Mucosa of stomach (tissue), 1 donor: ENCODE data around the gene KDM8.
"Not testable (repeated sequence)": the region's sequence is repeated elsewhere in the genome, so short reads cannot be mapped to it uniquely, and the experiment has no call there.

Source experiments
- H3K27me3 ChIP-seq: one replicate; pipeline ENCODE4 v1.7.0; 2013; ENCODE audit warnings: mild to moderate bottlenecking, low read length; ENCODE audit not compliant: control insufficient read depth, insufficient read depth
- H3K36me3 ChIP-seq: one replicate; pipeline ENCODE4 v1.7.0; 2013; ENCODE audit warnings: low read length; ENCODE audit not compliant: control insufficient read depth, insufficient read depth
- H3K4me1 ChIP-seq: one replicate; pipeline ENCODE4 v1.7.0; 2013; ENCODE audit warnings: mild to moderate bottlenecking, low read length; ENCODE audit not compliant: control insufficient read depth, insufficient read depth
- H3K4me3 ChIP-seq: one replicate; pipeline ENCODE4 v1.7.0; 2013; ENCODE audit warnings: low read length
- H3K9ac ChIP-seq: one replicate; pipeline ENCODE4 v1.7.0; 2013; ENCODE audit warnings: mild to moderate bottlenecking, low read length, moderate library complexity
- H3K9me3 ChIP-seq: one replicate; pipeline ENCODE4 v1.7.0; 2013; ENCODE audit warnings: mild to moderate bottlenecking, low read length, moderate library complexity; ENCODE audit not compliant: control insufficient read depth
- donor health status: Pancreatic carcinoma.

Gene KDM8

DNA sequence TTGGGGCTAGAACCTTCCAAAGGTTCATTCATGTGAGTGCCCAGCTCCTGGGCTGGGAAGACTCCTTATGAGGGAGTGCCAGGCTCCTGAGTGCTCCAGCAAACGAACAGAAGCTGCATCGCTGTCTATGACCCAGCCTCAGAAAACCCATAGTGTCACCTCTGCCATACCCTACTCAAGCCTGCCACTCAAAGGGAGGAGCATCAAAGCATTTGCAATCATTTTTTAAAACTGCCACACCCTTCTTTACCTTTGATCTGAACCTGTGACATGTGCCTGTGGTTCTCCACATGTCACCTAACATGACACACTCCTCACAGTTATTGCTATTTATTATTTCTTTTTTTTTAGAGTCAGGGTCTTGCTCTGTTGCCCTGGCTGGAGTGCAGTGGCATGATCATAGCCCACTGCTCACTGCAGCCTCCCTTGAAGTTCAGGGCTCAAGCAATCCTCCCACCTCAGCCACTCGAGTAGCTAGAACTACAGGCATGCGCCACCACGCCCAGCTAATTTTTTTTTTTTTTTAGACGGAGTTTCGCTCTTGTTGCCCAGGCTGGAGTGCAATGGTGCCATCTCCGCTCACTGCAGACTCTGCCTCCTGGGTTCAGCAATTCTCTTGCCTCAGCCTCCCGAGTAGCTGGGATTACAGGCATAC is 7.3 kb upstream of the KDM8 start:
- Histone ChIP-seq H3K4me1 (no peaks in the 10 kb centered on the region), H3K9me3 (no peaks in the 10 kb centered on the region), H3K4me3 (no peak overlapping the region), H3K9ac (no peak overlapping the region), H3K36me3 (no peaks in the 10 kb centered on the region), H3K27me3 (peaks cover 6% of the 10 kb centered on the region)

GRCh38 chr16:27197004-27197403 is 6.3 kb upstream of the KDM8 start:
- Histone ChIP-seq H3K9ac (no peak overlapping the region), H3K27me3 (peaks cover 6% of the 10 kb centered on the region), H3K36me3 (no peaks in the 10 kb centered on the region), H3K4me1 (no peaks in the 10 kb centered on the region), H3K9me3 (no peaks in the 10 kb centered on the region), H3K4me3 (no peak overlapping the region)

DNA sequence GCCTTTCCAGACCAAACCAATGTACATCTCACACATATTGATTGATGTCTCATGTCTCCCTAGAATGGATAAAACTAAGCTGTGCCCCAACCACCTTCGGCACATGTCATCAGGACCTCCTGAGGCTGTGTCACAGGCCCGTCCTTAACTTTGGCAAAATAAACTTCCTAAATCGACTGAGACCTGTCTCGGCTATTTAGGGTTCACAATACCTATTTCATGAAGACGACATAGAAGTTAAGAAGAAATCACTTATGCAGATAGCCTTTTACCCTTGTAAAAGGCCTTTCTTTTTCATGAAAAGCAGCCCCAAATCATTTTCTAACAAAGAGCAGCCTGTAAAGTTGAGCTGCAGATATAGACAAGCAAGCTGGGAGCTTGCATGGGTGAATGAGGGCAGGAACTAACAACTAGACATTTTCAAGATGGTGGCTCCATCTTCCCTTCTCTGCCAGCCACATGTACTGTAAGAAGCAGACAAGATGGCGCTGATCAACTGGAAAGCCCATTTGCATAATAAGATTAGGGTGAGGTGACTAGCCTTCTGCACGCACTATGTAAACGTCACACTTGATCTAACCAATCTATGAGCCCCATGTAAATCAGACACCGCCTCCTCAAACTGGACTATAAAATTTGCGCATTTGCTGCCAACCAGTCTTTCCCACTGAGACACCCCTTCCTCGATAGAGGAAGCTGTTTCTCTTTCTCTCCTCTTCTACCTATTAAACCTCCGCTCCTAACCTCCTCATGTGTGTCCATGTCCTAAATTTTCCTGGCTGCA is 4.7 kb upstream of the KDM8 start:
- no peak overlapping the region for H3K9ac ChIP-seq
- H3K27me3 ChIP-seq: peaks cover 6% of the 10 kb centered on the region
- H3K4me1 ChIP-seq: peaks cover 4% of the 10 kb centered on the region
- no peak overlapping the region for H3K4me3 ChIP-seq
- H3K9me3 ChIP-seq: no peaks in the 10 kb centered on the region
- no peaks in the 10 kb centered on the region for H3K36me3 ChIP-seq

- no peaks in the 10 kb centered on the region for H3K9me3 ChIP-seq
- H3K9ac ChIP-seq: no peak overlapping the region
- H3K4me1 ChIP-seq: peaks cover 4% of the 10 kb centered on the region
- no peak overlapping the region for H3K4me3 ChIP-seq
- no peaks in the 10 kb centered on the region for H3K36me3 ChIP-seq
- H3K27me3 ChIP-seq: peaks cover 6% of the 10 kb centered on the region
These were observed 4.1 kb upstream of the KDM8 start for GRCh38 chr16:27199235-27199586.

DNA sequence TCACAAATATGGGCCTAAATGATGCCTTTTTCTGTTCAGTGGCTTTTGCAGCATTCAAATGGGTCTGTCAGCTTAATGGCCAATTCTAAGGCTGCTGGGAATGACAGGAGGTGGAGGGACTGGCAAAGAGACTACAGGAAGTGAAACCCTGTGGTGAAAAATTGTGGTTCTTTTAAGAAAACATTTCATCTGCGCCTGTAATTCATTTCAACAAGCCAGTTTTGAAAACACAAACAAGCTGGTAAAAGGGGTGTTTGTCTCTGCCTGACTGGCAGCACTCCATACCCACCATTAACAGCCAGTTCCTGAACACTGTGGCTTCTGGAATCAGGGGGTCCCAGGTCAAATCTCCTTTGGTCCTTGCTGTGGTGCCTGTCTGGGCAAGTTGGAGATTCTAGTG is 3.6 kb upstream of the KDM8 start:
- no peak overlapping the region for H3K9ac ChIP-seq
- no peaks in the 10 kb centered on the region for H3K9me3 ChIP-seq
- no peak overlapping the region for H3K4me3 ChIP-seq
- peaks cover 6% of the 10 kb centered on the region for H3K27me3 ChIP-seq
- H3K4me1 ChIP-seq: peaks cover 4% of the 10 kb centered on the region
- no peaks in the 10 kb centered on the region for H3K36me3 ChIP-seq

DNA sequence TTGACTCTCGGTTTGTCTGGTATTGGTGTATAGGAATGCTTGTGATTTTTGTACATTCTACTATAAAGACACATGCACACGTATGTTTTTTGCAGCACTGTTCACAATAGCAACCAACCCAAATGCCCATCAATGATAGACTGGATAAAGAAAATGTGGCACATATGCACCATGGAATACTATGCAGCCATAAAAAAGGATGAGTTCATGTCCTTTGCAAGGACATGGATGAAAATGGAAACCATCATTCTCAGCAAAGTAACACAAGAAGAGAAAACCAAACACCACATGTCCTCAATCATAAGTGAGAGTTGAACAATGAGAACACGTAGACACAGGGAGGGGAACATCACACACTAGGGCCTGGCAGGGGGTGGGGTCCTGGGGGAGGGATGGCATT is 2.4 kb upstream of the KDM8 start:
- not testable (repeated sequence) for H3K36me3 ChIP-seq, H3K4me1 ChIP-seq, H3K9ac ChIP-seq, H3K27me3 ChIP-seq, H3K4me3 ChIP-seq, H3K9me3 ChIP-seq

- Histone ChIP-seq H3K27me3 (peaks cover under 1% of the 10 kb centered on the region), H3K36me3 (no peaks in the 10 kb centered on the region), H3K9me3 (no peaks in the 10 kb centered on the region), H3K4me1 (peaks cover 7% of the 10 kb centered on the region), H3K4me3 (peak overlapping the region; percentile 78), H3K9ac (peak overlapping the region; percentile 83)
These were observed 311 bp upstream of the KDM8 start for GRCh38 chr16:27202923-27203506.

GRCh38 chr16:27204312-27204915 is 1.1 kb downstream of the KDM8 start:
- no peaks in the 10 kb centered on the region for H3K27me3 ChIP-seq
- peak overlapping the region; percentile 78 for H3K4me3 ChIP-seq
- H3K36me3 ChIP-seq: no peaks in the 10 kb centered on the region
- peaks cover 21% of the 10 kb centered on the region for H3K4me1 ChIP-seq
- H3K9me3 ChIP-seq: no peaks in the 10 kb centered on the region
- H3K9ac ChIP-seq: peak overlapping the region; percentile 83

GRCh38 chr16:27205423-27206065 is 2.2 kb downstream of the KDM8 start:
- Histone ChIP-seq H3K9me3 (no peaks in the 10 kb centered on the region), H3K4me1 (peaks cover 25% of the 10 kb centered on the region)

GRCh38 chr16:27207121-27207520 is 3.8 kb downstream of the KDM8 start:
- H3K9me3 ChIP-seq, H3K36me3 ChIP-seq, H3K27me3 ChIP-seq, H3K9ac ChIP-seq, H3K4me3 ChIP-seq: not testable (repeated sequence)
- H3K4me1 ChIP-seq: peaks cover 25% of the 10 kb centered on the region

More at GRCh38 chr16:27205423-27206065, 2.2 kb downstream of the KDM8 start:
- H3K27me3 ChIP-seq: no peaks in the 10 kb centered on the region
- H3K4me3 ChIP-seq: no peak overlapping the region
- no peaks in the 10 kb centered on the region for H3K36me3 ChIP-seq
- no peak overlapping the region for H3K9ac ChIP-seq

GRCh38 chr16:27208081-27208680 is 4.9 kb downstream of the KDM8 start:
- Histone ChIP-seq H3K27me3 (no peaks in the 10 kb centered on the region), H3K4me3 (no peak overlapping the region), H3K36me3 (no peaks in the 10 kb centered on the region), H3K9me3 (no peaks in the 10 kb centered on the region), H3K9ac (no peak overlapping the region), H3K4me1 (peaks cover 21% of the 10 kb centered on the region)
